IMR-90 (cell line): ENCODE results near the gene MICU1. TPM values are rescaled to one million over a fixed set of nuclear protein-coding genes. Genes with fewer than 3 reads are reported as not detected.

Experiments used
- ATAC-seq: fragments of 200-7000 bp; cut with Tn5 transposase; 2 replicates; pipeline ENCODE4 v1.9.1; 2020; ENCODE audit warnings: low read depth, mild to moderate bottlenecking, moderate library complexity
- BruUV-seq: library from RNA; stranded (reverse); fragments of 400-500 nt; replicated peaks from 2 replicates; lab custom pipeline; 2021; lab: Mats Ljungman, UMichigan
- CTCF ChIA-PET: fragments of 300-600 bp; formaldehyde crosslinking; extraction: SDS; loops from one replicate; lab custom pipeline; 2021; ENCODE audit warnings: antibody characterized with exemption; lab: Yijun Ruan, JAX
- POLR2A ChIA-PET: fragments of 300-600 bp; sonication (Branson Sonifier 250); formaldehyde crosslinking; loops from one replicate; lab custom pipeline; 2022; ENCODE audit warnings: antibody characterized with exemption; ENCODE audit not compliant: unreplicated experiment; lab: Charles Lee
- DNase-seq: peaks from one replicate; pipeline ENCODE4 v3.0.0; 2013
- H2AFZ ChIP-seq: replicated peaks from 2 replicates; pipeline ENCODE3; 2013; ENCODE audit warnings: low read length, mild to moderate bottlenecking; ENCODE audit not compliant: poor library complexity
- H2AK5ac ChIP-seq: 2 replicates; pipeline ENCODE4 v1.6.1; 2013; ENCODE audit warnings: low read depth, low read length, inconsistent platforms
- H2AK9ac ChIP-seq: replicated peaks from 2 replicates; pipeline ENCODE3; 2013; ENCODE audit warnings: mild to moderate bottlenecking, low read depth, low read length, moderate library complexity; ENCODE audit not compliant: poor library complexity
- H2BK120ac ChIP-seq: 2 replicates; pipeline ENCODE4 v1.6.1; 2013; ENCODE audit warnings: low read depth, low read length, inconsistent platforms
- H2BK15ac ChIP-seq: 3 replicates; pipeline ENCODE4 v1.6.1; 2013; ENCODE audit warnings: low read depth, low read length, inconsistent platforms
- H2BK20ac ChIP-seq: 2 replicates; pipeline ENCODE4 v1.6.1; 2013; ENCODE audit warnings: low read depth, mild to moderate bottlenecking, inconsistent platforms, low read length, moderate library complexity
- H2BK5ac ChIP-seq: 2 replicates; pipeline ENCODE4 v1.6.1; 2013; ENCODE audit warnings: mild to moderate bottlenecking, low read depth, low read length, inconsistent platforms; ENCODE audit not compliant: poor library complexity, severe bottlenecking
- H3K14ac ChIP-seq: replicated peaks from 2 replicates; pipeline ENCODE4 v1.6.1; 2013; ENCODE audit warnings: low read depth, low read length, inconsistent platforms
- H3K18ac ChIP-seq: 2 replicates; pipeline ENCODE4 v1.6.1; 2013; ENCODE audit warnings: low read depth, low read length, control low read depth
- H3K23ac ChIP-seq: 2 replicates; pipeline ENCODE4 v1.6.1; 2013; ENCODE audit warnings: low read depth, low read length, inconsistent platforms
- H3K27ac ChIP-seq: 2 replicates; pipeline ENCODE4 v1.5.1; 2013; ENCODE audit warnings: mild to moderate bottlenecking, control low read depth, low read length; ENCODE audit not compliant: insufficient read depth
- H3K27me3 ChIP-seq: 2 replicates; pipeline ENCODE4 v1.6.1; 2013; ENCODE audit warnings: low read length; ENCODE audit not compliant: control insufficient read depth, insufficient read depth
- H3K36me3 ChIP-seq: 2 replicates; pipeline ENCODE4 v1.6.1; 2013; ENCODE audit warnings: low read length, mixed read lengths; ENCODE audit not compliant: control insufficient read depth, insufficient read depth
- H3K4ac ChIP-seq: 2 replicates; pipeline ENCODE4 v1.6.1; 2013; ENCODE audit warnings: low read depth, low read length, inconsistent platforms
- H3K4me1 ChIP-seq: 2 replicates; pipeline ENCODE4 v1.6.1; 2013; ENCODE audit warnings: low read length, mixed read lengths; ENCODE audit not compliant: control insufficient read depth, insufficient read depth
- H3K4me2 ChIP-seq: 2 replicates; pipeline ENCODE4 v1.6.1; 2013; ENCODE audit warnings: low read depth, mild to moderate bottlenecking, control low read depth, low read length, moderate library complexity
- H3K4me3 ChIP-seq: 2 replicates; pipeline ENCODE4 v1.5.1; 2013; ENCODE audit warnings: low read depth, mild to moderate bottlenecking, control low read depth, low read length, moderate library complexity; ENCODE audit not compliant: insufficient read depth
- H3K56ac ChIP-seq: 2 replicates; pipeline ENCODE4 v1.6.1; 2013; ENCODE audit warnings: low read length, inconsistent platforms; ENCODE audit not compliant: insufficient read depth; ENCODE audit errors: extremely low read depth
- H3K79me1 ChIP-seq, 2 experiments: 2 replicates each; pipeline ENCODE4 v1.6.1; 2013; ENCODE audit warnings: low read length in 2 of 2, inconsistent platforms in 1 of 2, low read depth in 1 of 2
- H3K9ac ChIP-seq: 2 replicates; pipeline ENCODE4 v1.6.1; 2013; ENCODE audit warnings: low read depth, low read length, control low read depth
- H3K9me1 ChIP-seq: 2 replicates; pipeline ENCODE4 v1.6.1; 2013; ENCODE audit warnings: low read length, inconsistent platforms; ENCODE audit not compliant: insufficient read depth
- H3K9me3 ChIP-seq: 2 replicates; pipeline ENCODE4 v1.6.1; 2013; ENCODE audit warnings: low read length; ENCODE audit not compliant: control insufficient read depth, insufficient read depth
- H4K20me1 ChIP-seq: 2 replicates; pipeline ENCODE4 v1.6.1; 2013; ENCODE audit warnings: low read length, inconsistent platforms; ENCODE audit not compliant: insufficient read depth
- H4K5ac ChIP-seq: 2 replicates; pipeline ENCODE4 v1.6.1; 2013; ENCODE audit warnings: mild to moderate bottlenecking, low read depth, low read length, control low read depth
- H4K8ac ChIP-seq, 2 experiments: 2 replicates each; pipeline ENCODE4 v1.6.1; 2013; ENCODE audit warnings: low read depth in 2 of 2, low read length in 2 of 2, control low read depth in 1 of 2, inconsistent platforms in 1 of 2
- H4K91ac ChIP-seq: 2 replicates; pipeline ENCODE4 v1.6.1; 2013; ENCODE audit warnings: low read depth, low read length, inconsistent platforms; ENCODE audit not compliant: insufficient read depth
- BHLHE40 ChIP-seq: fragments of 150-350 bp; IDR thresholded peaks from 2 replicates; pipeline ENCODE4 v1.6.1; 2016; ENCODE audit warnings: mild to moderate bottlenecking, low read depth, low read length
- CEBPB ChIP-seq: IDR thresholded peaks from 2 replicates; pipeline ENCODE4 v1.6.1; 2012; ENCODE audit warnings: low read depth, low read length, improper control_type of control experiment
- FOS ChIP-seq: fragments of 150-350 bp; IDR thresholded peaks from 2 replicates; pipeline ENCODE4 v1.6.1; 2016; ENCODE audit warnings: low read depth, low read length
- MAFK ChIP-seq: IDR thresholded peaks from 2 replicates; pipeline ENCODE4 v1.6.1; 2012; ENCODE audit warnings: low read depth, low read length, improper control_type of control experiment
- MAZ ChIP-seq: IDR thresholded peaks from 2 replicates; pipeline ENCODE4 v1.6.1; 2012; ENCODE audit warnings: low read depth, mild to moderate bottlenecking, low read length, improper control_type of control experiment, moderate library complexity, borderline replicate concordance
- MXI1 ChIP-seq: IDR thresholded peaks from 2 replicates; pipeline ENCODE4 v1.6.1; 2012; ENCODE audit warnings: low read depth, mild to moderate bottlenecking, low read length, moderate library complexity, borderline replicate concordance
- POLR2A ChIP-seq: IDR thresholded peaks from 2 replicates; pipeline ENCODE4 v1.6.1; 2012; ENCODE audit warnings: mild to moderate bottlenecking, low read depth, low read length
- RAD21 ChIP-seq: IDR thresholded peaks from 2 replicates; pipeline ENCODE4 v1.6.1; 2012; ENCODE audit warnings: low read length, improper control_type of control experiment
- RCOR1 ChIP-seq: IDR thresholded peaks from 2 replicates; pipeline ENCODE4 v1.6.1; 2012; ENCODE audit warnings: mild to moderate bottlenecking, low read length, improper control_type of control experiment; ENCODE audit not compliant: insufficient replicate concordance
- RFX5 ChIP-seq: IDR thresholded peaks from 2 replicates; pipeline ENCODE4 v1.8.0; 2012; ENCODE audit warnings: low read depth, mild to moderate bottlenecking, low read length, moderate library complexity
- SMC3 ChIP-seq: fragments of 150-350 bp; IDR thresholded peaks from 2 replicates; pipeline ENCODE4 v1.6.1; 2016; ENCODE audit warnings: low read depth, mild to moderate bottlenecking, antibody characterized with exemption, low read length, moderate library complexity
- WGBS, 2 experiments: methylation state at CpG; one replicate each; pipeline versions ENCODE4 v1.1.5 to v1.1.7; 2013; ENCODE audit warnings: missing lambda C conversion rate in 2 of 2; ENCODE audit not compliant: insufficient read length in 1 of 2; ENCODE audit errors: extremely low coverage in 2 of 2; 5-methylcytosine and 5-hydroxymethylcytosine counted together
- dilution Hi-C: fragments of 300-500 bp; cut with HindIII; formaldehyde crosslinking; loops from one replicate; pipeline ENCODE4 v1.14.3; 2018; ENCODE audit warnings: low sequenced_read_pairs; ENCODE audit not compliant: unreplicated experiment
- in situ Hi-C: fragments of 300-500 bp; cut with MboI; formaldehyde crosslinking; loops from 3 replicates; pipeline ENCODE4 v1.14.3; 2019; ENCODE audit warnings: low sequenced_read_pairs, inconsistent platforms, mixed read lengths
- intact Hi-C: fragments of 100-400 bp; cut with micrococcal nuclease; formaldehyde crosslinking; loops from 2 replicates; pipeline ENCODE4 v1.10.0; 2022
- polyA plus RNA-seq, 3 experiments: library from polyadenylated mRNA; depleted of rRNA; stranded (reverse); fragments of >200 nt; gene quantifications; 2 replicates each; pipeline ENCODE4 v1.2.3, GENCODE V29; 2012; ENCODE audit warnings: low replicate concordance in 1 of 3
- total RNA-seq: library from RNA; depleted of rRNA; stranded (reverse); fragments of >200 nt; gene quantifications from 2 replicates; pipeline ENCODE4 v1.2.3, GENCODE V29; 2012
- TF ChIP-seq, protein P1 (sequence below): fragments of 150-350 bp; IDR thresholded peaks from 2 replicates; pipeline ENCODE4 v1.6.1; 2016; ENCODE audit warnings: low read depth, mild to moderate bottlenecking, low read length, moderate library complexity, borderline replicate concordance

Gene MICU1
- total and polyA plus RNA-seq, 2 of the 4 experiments (the other 2 are of a cell fraction): 43.6 to 44.7 TPM

DNA sequence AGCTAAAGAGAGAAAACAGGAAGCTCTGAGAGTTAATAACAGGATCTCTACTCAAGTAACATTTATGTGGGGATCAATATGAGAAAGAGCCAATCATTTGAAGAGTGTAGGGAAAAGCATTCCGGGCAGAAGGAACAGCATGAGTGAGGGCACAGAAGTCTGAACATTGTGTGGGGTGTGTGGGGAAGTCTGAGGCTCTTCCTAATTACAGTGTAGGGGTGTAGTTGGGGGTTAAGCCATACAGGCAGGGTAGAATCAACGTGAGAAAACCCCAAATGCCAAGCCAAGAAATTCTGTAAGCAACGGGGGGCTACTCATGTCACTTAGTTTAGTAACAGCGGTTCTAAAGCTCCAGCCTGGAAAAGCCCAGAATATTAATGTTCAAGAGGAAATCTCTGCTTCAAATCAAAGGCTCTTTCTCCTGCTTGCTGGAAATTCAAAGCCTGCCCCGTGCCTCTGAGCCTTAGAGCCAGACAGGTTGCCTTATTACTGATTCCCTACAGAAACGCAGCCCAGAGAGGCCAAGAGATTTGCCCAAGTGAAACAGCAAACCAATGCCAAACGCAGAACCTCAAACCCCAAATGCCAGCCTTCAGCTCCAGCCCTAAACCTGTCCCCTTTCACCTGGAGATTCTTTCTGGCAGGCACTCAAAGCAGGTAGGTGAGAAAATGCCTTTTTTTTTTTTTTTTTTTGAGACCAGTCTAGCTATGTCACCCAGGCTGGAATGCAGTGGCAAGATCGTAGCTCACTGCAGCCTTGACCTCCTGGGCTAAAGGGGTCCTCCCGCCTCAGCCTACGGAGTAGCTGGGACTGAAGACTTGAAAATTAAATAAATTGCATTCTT lies 307.2 kb downstream of the MICU1 start:
- no peak for TF ChIP-seq MAFK
- TF ChIP-seq CEBPB: no peak
- TF ChIP-seq POLR2A: no peak
- no peak for TF ChIP-seq FOS
- TF ChIP-seq MXI1: no peak
- TF ChIP-seq RCOR1: no peak
- TF ChIP-seq MAZ: no peak
- TF ChIP-seq, protein P1, sequence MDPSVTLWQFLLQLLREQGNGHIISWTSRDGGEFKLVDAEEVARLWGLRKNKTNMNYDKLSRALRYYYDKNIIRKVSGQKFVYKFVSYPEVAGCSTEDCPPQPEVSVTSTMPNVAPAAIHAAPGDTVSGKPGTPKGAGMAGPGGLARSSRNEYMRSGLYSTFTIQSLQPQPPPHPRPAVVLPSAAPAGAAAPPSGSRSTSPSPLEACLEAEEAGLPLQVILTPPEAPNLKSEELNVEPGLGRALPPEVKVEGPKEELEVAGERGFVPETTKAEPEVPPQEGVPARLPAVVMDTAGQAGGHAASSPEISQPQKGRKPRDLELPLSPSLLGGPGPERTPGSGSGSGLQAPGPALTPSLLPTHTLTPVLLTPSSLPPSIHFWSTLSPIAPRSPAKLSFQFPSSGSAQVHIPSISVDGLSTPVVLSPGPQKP: no peak
- TF ChIP-seq SMC3: no peak
- TF ChIP-seq RFX5: no peak
- no peak for TF ChIP-seq BHLHE40
- no peak for TF ChIP-seq RAD21
- H3K27ac ChIP-seq: peak overlapping the region; percentile 99
- WGBS, 2 experiments: 64% methylated on average over 4 of the region's 10 CpGs; no CpG with 5 or more reads in 1 of the 2 experiments
- peak overlapping the region; percentile 72 for H3K4me2 ChIP-seq
- peak overlapping the region; percentile 97 for H3K14ac ChIP-seq
- no TSS peak for BruUV-seq
- ChIA-PET CTCF (interaction anchor here (0.5 kb wide), 1 partner anchor 151 kb away, joined by 3 read pairs; no protein-coding TSS in a partner anchor), POLR2A (interaction anchor here (0.6 to 0.7 kb wide), 2 partner anchors 18 to 45 kb away, joined by 6 to 7 read pairs; partner anchors contain the start of gene DDIT4)
- H3K9me1 ChIP-seq: peaks cover 20% of the 10 kb centered on the region
- peak overlapping the region; percentile 93 for H2AFZ ChIP-seq
- peak overlapping the region; percentile 80; the same call in 2 of the 3 replicates for H2BK15ac ChIP-seq
- peak overlapping the region; percentile 90 for H3K56ac ChIP-seq
- peak overlapping the region; percentile 95 for H2BK20ac ChIP-seq
- intact Hi-C loops (no loop called here), dilution Hi-C loops (no loop called here), in situ Hi-C loops (no loop called here)
- peak overlapping the region; percentile 86 for H2AK5ac ChIP-seq
- H4K20me1 ChIP-seq: no peaks in the 10 kb centered on the region
- H2BK5ac ChIP-seq: peak overlapping the region; percentile 98
- peak overlapping the region; percentile 99 for H3K4ac ChIP-seq
- H3K79me1 ChIP-seq: peaks cover 0 to 22% of the 10 kb centered on the region in 2 experiments; a peak in 2 of 4 replicates
- H2BK120ac ChIP-seq: peak overlapping the region; percentile 96
- H3K9me3 ChIP-seq: no peaks in the 10 kb centered on the region
- H3K23ac ChIP-seq: peak overlapping the region; percentile 90
- H3K18ac ChIP-seq: peak overlapping the region; percentile 92
- H3K36me3 ChIP-seq: no peaks in the 10 kb centered on the region
- no peak for DNase-seq
- peak overlapping the region; percentile 90 for H4K91ac ChIP-seq
- H3K27me3 ChIP-seq: no peaks in the 10 kb centered on the region
- H2AK9ac ChIP-seq: peak overlapping the region; percentile 83
- H4K8ac ChIP-seq: peak overlapping the region; percentile 86 to 97
- H4K5ac ChIP-seq: peak overlapping the region; percentile 92
- H3K4me1 ChIP-seq: peaks cover 41% of the 10 kb centered on the region
- no peak overlapping the region for H3K4me3 ChIP-seq
- H3K9ac ChIP-seq: peak overlapping the region; percentile 83
- ATAC-seq: no peak
